ENCODE data around the gene DAD1.
"Not testable (repeated sequence)": the region's sequence is repeated elsewhere in the genome, so short reads cannot be mapped to it uniquely, and the experiment has no call there.

DAD1 gene

GRCh38 chr14:22598896-22599244, 9.8 kb upstream of the DAD1 start:
- DNase-seq (ENCODE audit: low read depth in 2 of 2): no peak

DNA sequence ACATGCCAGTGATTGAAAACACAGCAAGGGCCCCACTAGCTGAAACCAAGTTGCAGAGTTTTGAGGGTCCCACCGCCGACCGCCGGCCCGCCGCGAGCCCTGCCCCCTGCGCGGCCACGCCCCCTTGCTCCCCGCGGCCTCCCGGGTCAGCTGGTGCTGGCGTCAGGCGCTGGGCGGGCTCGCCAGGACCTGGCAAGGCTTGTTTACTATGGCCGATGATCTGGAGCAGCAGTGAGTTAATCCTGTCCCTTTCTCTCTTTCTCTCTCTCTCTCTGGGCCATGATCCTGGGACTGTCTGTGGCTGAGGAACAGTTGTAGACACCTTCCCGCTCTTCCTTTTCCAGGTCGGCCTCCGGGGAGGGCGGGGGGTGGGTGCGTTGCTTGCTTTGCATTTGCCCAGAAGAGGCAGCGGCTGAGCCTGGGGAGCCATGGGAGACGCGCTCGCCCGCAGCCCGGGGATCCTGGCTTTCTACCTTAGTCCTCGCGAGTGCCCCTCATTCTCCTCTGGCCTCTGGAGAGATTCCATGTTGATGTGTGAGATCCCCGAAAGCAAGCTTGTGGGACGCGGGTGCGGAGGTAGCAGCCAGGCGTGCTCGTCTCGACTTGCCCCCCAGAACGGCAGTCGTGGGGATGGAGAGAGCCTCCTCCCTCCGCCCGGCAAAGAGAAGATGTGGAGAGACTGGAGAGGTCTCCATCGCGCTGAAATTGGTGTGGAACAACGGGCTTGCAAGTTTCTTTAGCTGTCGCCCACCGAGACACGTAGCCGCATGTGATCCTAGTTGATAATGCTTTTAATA, 9.3 kb upstream of the DAD1 start, which contains the start of gene ABHD4:
TSS of gene ABHD4 (plus strand) at position 202 of the 797 bp plus-strand sequence. CDS start at position 209, 7 bp downstream.
- peak in 1 of 2 experiments; percentile 37 for DNase-seq (ENCODE audit: low read depth in 2 of 2)

GRCh38 chr14:22597771-22598098, 8.7 kb upstream of the DAD1 start:
- DNase-seq (ENCODE audit: low read depth in 2 of 2): no peak

DNA sequence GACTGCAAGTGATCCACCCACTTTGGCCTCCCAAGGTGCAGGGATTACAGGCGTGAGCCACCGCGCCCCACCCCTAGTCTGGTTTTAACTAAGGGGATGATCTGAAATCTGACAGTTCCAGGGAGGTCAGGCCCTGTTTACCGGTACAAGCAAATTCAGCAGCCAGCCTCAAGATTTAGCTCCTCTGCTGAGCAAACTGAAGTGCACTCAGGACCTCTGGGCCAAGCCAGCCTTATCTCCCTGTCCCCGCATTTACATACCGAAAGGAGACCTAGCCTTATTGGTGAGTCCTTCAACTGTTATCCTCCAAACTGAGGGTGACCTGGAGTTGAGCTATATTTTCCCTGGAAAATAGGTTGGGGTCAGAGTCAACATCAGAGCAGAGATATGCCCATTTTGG, 8.2 kb upstream of the DAD1 start:
- DNase-seq (ENCODE audit: low read depth in 2 of 2): no peak

- DNase-seq (ENCODE audit: low read depth in 2 of 2): no peak
Observed at GRCh38 chr14:22596354-22596879, 7.4 kb upstream of the DAD1 start.

GRCh38 chr14:22594156-22594716, 5.2 kb upstream of the DAD1 start:
- DNase-seq (ENCODE audit: low read depth in 2 of 2): no peak

GRCh38 chr14:22593601-22594000, 4.6 kb upstream of the DAD1 start:
- no peak for DNase-seq (ENCODE audit: low read depth in 2 of 2)

- DNase-seq (ENCODE audit: low read depth in 2 of 2): no peak
Observed at GRCh38 chr14:22593189-22593588, 4.2 kb upstream of the DAD1 start.

DNA sequence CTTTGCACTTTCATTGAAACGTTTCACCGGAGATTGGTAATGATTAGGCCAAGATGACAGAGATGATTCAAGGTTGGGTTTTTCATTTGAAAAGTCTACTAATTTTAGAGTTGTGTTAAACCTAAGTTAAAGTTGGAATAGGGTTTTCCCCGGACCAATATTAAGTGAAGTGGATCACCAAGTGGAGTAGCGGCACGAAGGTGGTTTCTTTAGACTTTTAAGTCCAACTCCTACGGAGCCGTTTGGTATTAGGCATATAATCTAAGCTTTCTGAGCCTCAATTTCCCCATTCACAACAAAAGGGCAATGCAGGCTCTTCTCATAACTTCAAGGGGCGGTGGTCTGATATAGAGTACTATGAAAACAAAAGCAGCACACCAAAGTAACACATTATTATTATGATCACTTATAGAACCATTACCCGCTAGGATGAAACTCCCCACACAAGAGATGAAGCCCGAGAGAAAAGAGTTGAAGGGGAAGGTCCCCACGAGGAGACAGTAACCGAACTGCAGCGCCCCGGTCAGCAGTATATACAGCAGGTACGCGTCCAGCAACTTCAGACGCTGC, 413 bp downstream of the DAD1 start:
- DNase-seq (ENCODE audit: low read depth in 2 of 2): no peak

DNA sequence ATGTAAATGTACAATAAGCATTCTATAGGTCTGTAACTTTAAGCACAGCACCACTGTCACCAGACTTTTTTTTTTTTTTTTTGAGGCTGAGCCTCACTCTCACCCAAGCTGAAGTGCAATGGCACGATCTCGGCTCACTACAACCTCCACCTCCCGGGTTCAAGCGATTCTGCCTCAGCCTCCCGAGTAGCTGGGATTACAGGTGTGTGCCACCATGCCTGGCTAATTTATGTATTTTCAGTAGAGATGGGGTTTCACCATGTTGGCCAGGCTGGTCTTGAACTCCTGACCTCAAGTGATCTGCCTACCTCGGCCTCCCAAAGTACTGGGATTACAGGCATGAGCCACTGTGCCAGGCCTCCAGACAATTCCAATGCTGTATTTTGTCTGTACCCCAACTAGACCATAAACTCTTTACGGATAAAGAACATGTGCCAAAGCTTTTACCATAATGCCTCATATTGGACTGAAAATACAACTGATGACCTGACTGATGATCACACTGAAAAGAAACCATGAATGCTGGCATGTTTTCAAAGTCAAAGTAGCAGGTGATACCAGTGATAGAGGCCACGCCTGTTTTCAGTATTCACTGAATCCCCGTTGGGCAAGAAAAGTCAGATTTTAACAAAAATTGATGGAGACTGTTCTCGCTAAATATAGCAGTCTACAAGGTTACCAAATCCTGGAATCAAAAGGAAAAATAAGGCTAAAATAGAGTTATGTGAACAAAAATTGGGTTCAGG, 1.2 kb downstream of the DAD1 start:
- DNase-seq (ENCODE audit: low read depth in 2 of 2): not testable (repeated sequence)

GRCh38 chr14:22587247-22587646, 1.8 kb downstream of the DAD1 start:
- DNase-seq (ENCODE audit: low read depth in 2 of 2): no peak

GRCh38 chr14:22583994-22584393, 5.0 kb downstream of the DAD1 start:
- no peak for DNase-seq (ENCODE audit: low read depth in 2 of 2)

DNA sequence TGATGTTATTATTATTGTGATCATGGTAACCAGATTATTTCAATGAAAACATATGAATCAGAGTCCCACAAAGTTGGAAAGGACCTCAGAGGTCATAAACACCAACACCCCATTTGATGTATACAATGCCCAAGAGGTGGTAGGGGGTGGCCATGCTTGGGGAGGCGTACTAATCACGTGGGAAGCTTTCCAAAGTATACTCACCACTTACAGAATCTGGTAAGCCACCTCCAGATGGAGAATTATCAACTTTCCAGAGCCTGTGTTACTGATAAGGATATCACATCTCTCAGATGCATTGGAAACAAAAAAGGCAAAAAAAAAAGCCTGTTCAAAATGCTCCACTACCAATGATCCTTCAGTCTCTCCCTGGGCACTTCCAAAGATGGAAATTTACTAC, 8.4 kb downstream of the DAD1 start:
- DNase-seq (ENCODE audit: low read depth in 2 of 2): no peak

- DNase-seq (ENCODE audit: low read depth in 2 of 2): no peak
Observed at GRCh38 chr14:22579881-22580280, 9.1 kb downstream of the DAD1 start.

GRCh38 chr14:22579236-22579635, 9.8 kb downstream of the DAD1 start:
- no peak for DNase-seq (ENCODE audit: low read depth in 2 of 2)

DNA sequence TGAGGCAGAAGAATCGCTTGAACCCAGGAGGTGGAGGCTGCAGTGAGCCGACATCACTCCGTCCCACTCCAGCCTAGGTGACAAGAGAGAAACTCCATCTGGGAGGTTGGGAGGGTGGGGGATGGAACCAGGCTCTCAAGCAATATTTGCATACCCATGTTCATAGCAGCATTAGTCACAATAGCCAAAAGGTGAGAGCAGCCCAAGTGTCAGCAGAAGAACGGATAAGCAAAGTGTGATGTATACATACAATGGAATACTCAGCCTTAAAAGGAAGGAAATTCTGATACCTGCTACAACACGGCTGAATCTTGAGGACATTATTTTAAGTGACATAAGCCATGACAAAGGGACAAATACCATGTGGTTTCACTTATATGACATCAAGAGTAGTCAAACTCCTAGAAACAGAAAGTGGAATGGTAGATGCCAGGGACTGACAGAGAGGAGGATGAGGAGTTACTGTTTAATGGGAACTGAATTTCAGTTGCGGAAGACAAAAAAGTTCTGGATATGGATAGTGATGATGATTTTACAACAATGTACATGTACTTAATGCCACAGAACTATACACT, 11.6 kb downstream of the DAD1 start:
- DNase-seq (ENCODE audit: low read depth in 2 of 2): no peak

GRCh38 chr14:22573804-22574203, 15.2 kb downstream of the DAD1 start:
- no peak for DNase-seq (ENCODE audit: low read depth in 2 of 2)

DNA sequence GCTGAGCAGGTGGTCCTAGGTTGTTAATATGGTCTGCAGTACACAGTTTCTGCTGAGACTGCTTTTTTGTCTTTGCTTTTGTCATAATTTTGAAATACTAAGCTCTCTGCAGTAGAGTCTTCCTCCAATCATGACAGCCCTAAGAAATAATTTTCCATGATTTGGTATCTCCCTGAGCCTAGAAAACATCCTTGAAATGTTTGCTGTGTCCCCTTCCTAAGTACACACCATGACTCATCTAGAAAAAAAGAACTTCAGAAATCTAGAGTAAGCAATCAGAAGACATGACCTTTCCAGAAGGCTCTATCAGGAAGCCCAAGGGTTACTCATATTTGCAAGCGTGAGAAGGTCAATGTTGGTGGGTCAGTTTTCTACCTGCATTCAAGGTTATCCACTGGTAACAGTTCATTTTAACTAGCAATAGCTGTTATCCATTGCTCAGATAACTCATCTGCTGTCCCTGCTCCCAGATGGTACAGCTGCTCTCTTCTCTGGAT, 16.4 kb downstream of the DAD1 start:
- DNase-seq (ENCODE audit: low read depth in 2 of 2): no peak

DNA sequence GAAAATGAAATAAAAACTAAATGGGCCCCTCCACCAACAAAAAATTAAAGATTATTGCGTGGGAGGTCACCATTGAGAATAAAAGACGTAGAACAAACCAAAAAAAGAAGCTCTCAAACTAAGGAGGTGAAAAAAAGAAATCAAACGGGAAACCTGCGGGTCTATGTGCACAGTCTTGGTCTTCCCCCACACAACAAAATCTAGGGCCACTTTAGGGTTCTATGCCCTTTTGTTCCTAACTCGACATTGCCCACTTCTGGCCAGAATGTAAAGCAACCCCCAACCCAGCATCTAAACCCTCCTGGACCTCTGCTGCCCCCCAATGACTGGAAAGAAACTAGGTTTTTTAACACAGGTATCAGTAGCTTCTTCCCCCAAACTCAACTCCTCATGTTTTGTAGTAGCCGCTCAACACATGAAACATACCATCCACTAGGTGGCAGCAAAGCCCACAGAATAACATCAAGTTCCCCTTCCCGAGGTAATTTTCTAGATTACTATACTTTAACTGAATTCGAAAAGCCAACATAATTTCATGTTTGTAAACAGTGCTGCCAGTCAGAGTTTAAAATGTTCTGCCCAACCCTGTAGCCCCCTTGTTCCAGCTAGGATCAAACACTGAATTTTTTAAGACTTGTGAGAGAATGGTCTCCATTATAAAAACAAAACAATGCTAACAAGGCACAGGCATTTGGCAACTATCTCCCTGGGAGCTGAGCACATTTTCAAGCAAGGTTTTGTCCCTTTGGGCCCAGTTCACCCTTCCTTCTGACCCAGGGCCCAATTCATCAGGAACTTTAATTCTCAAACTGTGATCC, 18.7 kb downstream of the DAD1 start:
- DNase-seq (ENCODE audit: low read depth in 2 of 2): peak; percentile 65 to 69

- DNase-seq (ENCODE audit: low read depth in 2 of 2): no peak
Observed at GRCh38 chr14:22569737-22570131, 19.3 kb downstream of the DAD1 start.
